Colonic mucosa (tissue), 4 donors: ENCODE data around the gene RABEP2. TPM values are rescaled to one million over a fixed set of nuclear protein-coding genes. Genes with fewer than 3 reads are reported as not detected.
A peak's percentile ranks its signal among the peaks of the same experiment; 100 is the strongest.

ENCODE experiments used
- DNase-seq: peaks from one replicate; pipeline ENCODE4 v3.0.0-alpha.2; 2020
- H3K27ac ChIP-seq: fragments of 200-600 bp; one replicate; pipeline ENCODE4 v1.8.0; 2021
- H3K27me3 ChIP-seq: fragments of 200-600 bp; one replicate; pipeline ENCODE4 v1.8.0; 2021
- H3K36me3 ChIP-seq: fragments of 200-600 bp; one replicate; pipeline ENCODE4 v1.8.0; 2021
- H3K4me1 ChIP-seq: fragments of 200-600 bp; one replicate; pipeline ENCODE4 v1.8.0; 2021; ENCODE audit warnings: mild to moderate bottlenecking
- H3K4me3 ChIP-seq: fragments of 200-600 bp; one replicate; pipeline ENCODE4 v1.8.0; 2021
- H3K9ac ChIP-seq, 2 donors: one replicate each; pipeline ENCODE4 v1.7.0; 2013; ENCODE audit warnings: control low read depth in 2 of 2, low read depth in 2 of 2, low read length in 2 of 2
- H3K9me3 ChIP-seq: fragments of 200-600 bp; one replicate; pipeline ENCODE4 v1.8.0; 2021
- CTCF ChIP-seq: fragments of 200-600 bp; IDR thresholded peaks from one replicate; pipeline ENCODE4 v1.8.0; 2022; ENCODE audit warnings: antibody characterized with exemption, mild to moderate bottlenecking
- intact Hi-C: fragments of 100-400 bp; cut with DNase I; formaldehyde crosslinking; loops from one replicate; pipeline ENCODE4 v1.14.1; 2022
- total RNA-seq, 2 donors: library from RNA; stranded (reverse); fragmentation: NEBNext Ultra II Directional in 1 of 2; extraction: Animal tissue kit (Norgen Biotek cat#: 25700) in 1 of 2; gene quantifications; one replicate each; pipeline ENCODE4 v1.2.1, GENCODE V29; 2021
- donor health status: healthy.
- donor health status: DM: no; HTN: no; CAD: no.
- donor health status: DM: no; HTN: no; CAD: no.

RABEP2 gene
- total RNA-seq, 2 donors from 2014 or later: 24.5 to 47.4 TPM

- Histone ChIP-seq H3K27me3 (no peaks in the 10 kb centered on the region), H3K4me3 (peak overlapping the region; percentile 62), H3K27ac (peak overlapping the region; percentile 99), H3K4me1 (peaks cover 13% of the 10 kb centered on the region), H3K9me3 (no peaks in the 10 kb centered on the region), H3K36me3 (no peaks in the 10 kb centered on the region), H3K9ac (peak overlapping the region; percentile 94 to 95)
- peak; percentile 82 for DNase-seq
- no peak for TF ChIP-seq CTCF
- intact Hi-C loops: no loop called here
Measured at GRCh38 chr16:28925386-28926228, 569 bp upstream of the RABEP2 start.

DNA sequence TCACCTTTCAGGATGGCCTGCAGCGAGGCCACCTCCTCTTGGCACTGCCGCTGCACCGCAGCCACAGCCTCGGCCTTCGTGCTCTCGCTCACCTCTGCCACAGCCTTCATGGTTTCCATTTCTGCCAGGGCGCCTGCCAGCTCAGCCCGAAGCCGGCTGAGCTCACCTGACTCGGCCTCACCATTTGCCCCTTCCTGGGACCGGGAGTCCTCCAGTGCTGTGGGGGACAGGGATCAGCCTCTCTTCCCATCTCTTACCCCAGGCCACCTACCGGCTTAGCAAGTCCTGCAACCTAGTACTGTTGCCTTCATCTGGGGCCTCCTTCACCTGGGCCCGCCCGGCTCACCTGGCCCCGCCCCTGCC is 658 bp downstream of the RABEP2 start:
- DNase-seq: no peak

GRCh38 chr16:28923652-28924398 is 1.2 kb downstream of the RABEP2 start:
- no peaks in the 10 kb centered on the region for H3K27me3 ChIP-seq
- no peak for TF ChIP-seq CTCF
- H3K27ac ChIP-seq: peak overlapping the region; percentile 99
- no peaks in the 10 kb centered on the region for H3K36me3 ChIP-seq
- peaks cover 13% of the 10 kb centered on the region for H3K4me1 ChIP-seq
- H3K9me3 ChIP-seq: no peaks in the 10 kb centered on the region
- peak; percentile 63 for DNase-seq
- intact Hi-C loops: no loop called here
- peak overlapping the region in 1 of 2 donors; percentile 91 for H3K9ac ChIP-seq
- peak overlapping the region; percentile 62 for H3K4me3 ChIP-seq

More for the DNA sequence above, 658 bp downstream of the RABEP2 start:
- H3K27ac ChIP-seq: peak overlapping the region; percentile 99
- peak overlapping the region in 1 of 2 donors; percentile 91 for H3K9ac ChIP-seq
- no peaks in the 10 kb centered on the region for H3K9me3 ChIP-seq
- peaks cover 13% of the 10 kb centered on the region for H3K4me1 ChIP-seq
- TF ChIP-seq CTCF: peak; percentile 17
- H3K36me3 ChIP-seq: no peaks in the 10 kb centered on the region
- peak overlapping the region; percentile 62 for H3K4me3 ChIP-seq
- intact Hi-C loops: no loop called here
- H3K27me3 ChIP-seq: no peaks in the 10 kb centered on the region

GRCh38 chr16:28923231-28923587 is 1.8 kb downstream of the RABEP2 start:
- Histone ChIP-seq H3K4me3 (no peak overlapping the region), H3K27me3 (no peaks in the 10 kb centered on the region), H3K9ac (peak overlapping the region in 1 of 2 donors; percentile 91), H3K9me3 (no peaks in the 10 kb centered on the region), H3K36me3 (no peaks in the 10 kb centered on the region), H3K4me1 (peaks cover 13% of the 10 kb centered on the region), H3K27ac (peak overlapping the region; percentile 99)
- DNase-seq: no peak
- no peak for TF ChIP-seq CTCF
- intact Hi-C loops: no loop called here

- H3K9ac ChIP-seq: no peak overlapping the region
- no peak for DNase-seq
- H3K4me3 ChIP-seq: no peak overlapping the region
- intact Hi-C loops: no loop called here
- peaks cover 16% of the 10 kb centered on the region for H3K36me3 ChIP-seq
- H3K9me3 ChIP-seq: no peaks in the 10 kb centered on the region
- peaks cover 7% of the 10 kb centered on the region for H3K4me1 ChIP-seq
- no peak for TF ChIP-seq CTCF
- no peaks in the 10 kb centered on the region for H3K27me3 ChIP-seq
- H3K27ac ChIP-seq: no peak overlapping the region
Measured at GRCh38 chr16:28918698-28919097, 6.3 kb downstream of the RABEP2 start.
